Prostate gland (tissue), 2 donors: ENCODE measurements around the gene ECEL1. TPM values are rescaled to one million over a fixed set of nuclear protein-coding genes. Genes with fewer than 3 reads are reported as not detected.

Experiments used
- DNase-seq: peaks from one replicate; pipeline ENCODE4 v3.0.0-alpha.2; 2019; ENCODE audit warnings: low spot score
- H3K27ac ChIP-seq, 2 donors: fragments of 200-600 bp; sonication (generic); 2 replicates each; pipeline ENCODE4 v1.5.1; 2017 to 2019
- H3K27me3 ChIP-seq: fragments of 200-600 bp; sonication (generic); replicated peaks from 2 replicates; pipeline ENCODE4 v1.5.1; 2019; ENCODE audit not compliant: insufficient read depth
- H3K36me3 ChIP-seq, 2 donors: fragments of 200-600 bp; sonication (generic); 1 replicate in 1 of 2; 2 replicates in 1 of 2; pipeline versions ENCODE4 v1.5.1 to v1.8.1; 2017 to 2019
- H3K4me1 ChIP-seq: fragments of 200-600 bp; sonication (generic); replicated peaks from 2 replicates; pipeline ENCODE4 v1.5.1; 2019
- H3K4me3 ChIP-seq, 2 donors: fragments of 200-600 bp; sonication (generic); 2 replicates each; pipeline ENCODE4 v1.5.1; 2017 to 2019
- H3K9me3 ChIP-seq: fragments of 200-600 bp; sonication (generic); 2 replicates; pipeline ENCODE4 v1.5.1; 2017
- CTCF ChIP-seq, 4 experiments: fragments of 200-600 bp in 2 of 4; fragments of 450-650 bp in 2 of 4; sonication (generic) in 2 of 4; IDR thresholded peaks; 1 replicate in 3 of 4; 2 replicates in 1 of 4; pipeline ENCODE4 v1.5.1; 2016 to 2019; ENCODE audit warnings: antibody characterized with exemption in 4 of 4, mild to moderate bottlenecking in 2 of 4, moderate library complexity in 2 of 4
- POLR2A ChIP-seq: fragments of 450-650 bp; IDR thresholded peaks from one replicate; pipeline ENCODE4 v1.6.1; 2016; ENCODE audit warnings: antibody characterized with exemption, mild to moderate bottlenecking
- POLR2AphosphoS5 ChIP-seq: sonication (generic); formaldehyde crosslinking; IDR thresholded peaks from one replicate; pipeline ENCODE4 v1.6.1; 2017; ENCODE audit warnings: antibody characterized with exemption
- WGBS: methylation state at CpG from one replicate; pipeline ENCODE4 v1.1.5; 2018; 5-methylcytosine and 5-hydroxymethylcytosine counted together
- intact Hi-C: fragments of 100-400 bp; cut with DNase I; formaldehyde crosslinking; loops from one replicate; pipeline ENCODE4 v1.14.2; 2022
- total RNA-seq, 2 donors: library from RNA; depleted of rRNA; stranded (reverse); fragments of >200 nt; gene quantifications; one replicate each; pipeline ENCODE4 v1.1.0, GENCODE V29; 2016

ECEL1 gene
- total RNA-seq, 2 donors from 2014 or later, result 0.82 to 15.3 TPM

- TF ChIP-seq POLR2A (no peak), POLR2AphosphoS5 (no peak), CTCF (IDR thresholded peaks at IDR 0.05) (no peak)
- intact Hi-C loops, result no loop called here
- H3K36me3 ChIP-seq, result no peaks in the 10 kb centered on the region
- 93% methylated on average over 2 of the region's 2 CpGs for WGBS
- no peaks in the 10 kb centered on the region for H3K27me3 ChIP-seq
- no peak overlapping the region for H3K27ac ChIP-seq
- DNase-seq, result no peak
- no peaks in the 10 kb centered on the region for H3K9me3 ChIP-seq
- no peak overlapping the region for H3K4me3 ChIP-seq
- no peaks in the 10 kb centered on the region for H3K4me1 ChIP-seq
Measured at GRCh38 chr2:232504438-232504837, 16.8 kb upstream of the ECEL1 start.

- intact Hi-C loops, result no loop called here
- DNase-seq, result no peak
- H3K36me3 ChIP-seq, result no peaks in the 10 kb centered on the region
- peak overlapping the region in 1 of 2 donors; percentile 43 for H3K4me3 ChIP-seq
- 44% methylated on average over 16 of the region's 16 CpGs for WGBS
- TF ChIP-seq CTCF (IDR thresholded peaks at IDR 0.05), result no peak
- TF ChIP-seq POLR2AphosphoS5, result no peak
- TF ChIP-seq POLR2A, result no peak
- no peaks in the 10 kb centered on the region for H3K27me3 ChIP-seq
- no peaks in the 10 kb centered on the region for H3K4me1 ChIP-seq
- H3K27ac ChIP-seq, result no peak overlapping the region
- no peaks in the 10 kb centered on the region for H3K9me3 ChIP-seq
Measured at GRCh38 chr2:232503809-232504323, 16.2 kb upstream of the ECEL1 start.

- Histone ChIP-seq H3K27ac (no peak overlapping the region), H3K4me3 (peak overlapping the region; percentile 24 to 43), H3K9me3 (no peaks in the 10 kb centered on the region), H3K4me1 (no peaks in the 10 kb centered on the region), H3K36me3 (no peaks in the 10 kb centered on the region), H3K27me3 (no peaks in the 10 kb centered on the region)
- TF ChIP-seq POLR2AphosphoS5 (no peak), POLR2A (no peak), CTCF (IDR thresholded peaks at IDR 0.05) (no peak)
- no peak for DNase-seq
- intact Hi-C loops, result no loop called here
- 1% methylated on average over 67 of the region's 75 CpGs for WGBS
Measured at GRCh38 chr2:232502911-232503808, 15.5 kb upstream of the ECEL1 start.

- Histone ChIP-seq H3K27ac (no peak overlapping the region), H3K36me3 (no peaks in the 10 kb centered on the region), H3K4me1 (no peaks in the 10 kb centered on the region), H3K4me3 (peak overlapping the region in 1 of 2 donors; percentile 43), H3K27me3 (no peaks in the 10 kb centered on the region), H3K9me3 (no peaks in the 10 kb centered on the region)
- DNase-seq, result no peak
- intact Hi-C loops, result no loop called here
- TF ChIP-seq POLR2A (no peak), CTCF (IDR thresholded peaks at IDR 0.05) (no peak), POLR2AphosphoS5 (no peak)
- WGBS, result 38% methylated on average over 18 of the region's 21 CpGs
Measured at GRCh38 chr2:232502511-232502910, 14.9 kb upstream of the ECEL1 start.
